Keratinocyte (primary cell): ENCODE measurements around the gene ATP2B1. TPM values are rescaled to one million over a fixed set of nuclear protein-coding genes. Genes with fewer than 3 reads are reported as not detected.

Source experiments
- DNase-seq: peaks from one replicate; pipeline ENCODE4 v3.0.0-alpha.2; 2011; ENCODE audit warnings: low read depth, missing footprints, low spot score
- FAIRE-seq: peaks from 2 replicates; lab custom pipeline; 2011; peaks lifted over from hg19 to GRCh38; lab: Jason Lieb, UNC
- H2AFZ ChIP-seq: 2 replicates; pipeline ENCODE4 v1.6.0; 2012; ENCODE audit warnings: low read length, control low read depth, inconsistent platforms; ENCODE audit not compliant: control insufficient read depth
- H3K27ac ChIP-seq: 2 replicates; pipeline ENCODE4 v1.5.1; 2011; ENCODE audit warnings: low read length; ENCODE audit not compliant: control insufficient read depth, insufficient read depth
- H3K27me3 ChIP-seq: 3 replicates; pipeline ENCODE4 v1.6.0; 2011; ENCODE audit warnings: low read length; ENCODE audit not compliant: control insufficient read depth, insufficient read depth; ENCODE audit errors: extremely low read depth
- H3K36me3 ChIP-seq, 2 experiments: 2 replicates in 1 of 2; 3 replicates in 1 of 2; pipeline ENCODE4 v1.5.1; 2011; ENCODE audit warnings: low read length in 2 of 2, mild to moderate bottlenecking in 1 of 2; ENCODE audit not compliant: control insufficient read depth in 2 of 2, insufficient read depth in 2 of 2; ENCODE audit errors: extremely low read depth in 1 of 2
- H3K4me1 ChIP-seq: 3 replicates; pipeline ENCODE4 v1.5.1; 2011; ENCODE audit warnings: low read length; ENCODE audit not compliant: control insufficient read depth, insufficient read depth; ENCODE audit errors: extremely low read depth
- H3K4me2 ChIP-seq: 3 replicates; pipeline ENCODE4 v1.6.0; 2011; ENCODE audit warnings: low read depth, low read length; ENCODE audit not compliant: control insufficient read depth, insufficient read depth; ENCODE audit errors: extremely low read depth
- H3K4me3 ChIP-seq, 3 experiments: fragments of 200-600 bp in 1 of 3; sonication (generic) in 1 of 3; 2 replicates in 2 of 3; 3 replicates in 1 of 3; pipeline ENCODE4 v1.5.1; 2011 to 2016; ENCODE audit warnings: low read length in 3 of 3, mild to moderate bottlenecking in 3 of 3, control low read depth in 2 of 3, inconsistent platforms in 1 of 3, low read depth in 1 of 3, mixed read lengths in 1 of 3, mixed run types in 1 of 3, moderate library complexity in 1 of 3; ENCODE audit not compliant: control insufficient read depth in 2 of 3, insufficient read depth in 2 of 3; ENCODE audit errors: extremely low read depth in 1 of 3
- H3K79me2 ChIP-seq: 2 replicates; pipeline ENCODE4 v1.6.0; 2012; ENCODE audit warnings: low read length; ENCODE audit not compliant: control insufficient read depth, insufficient read depth
- H3K9ac ChIP-seq: 3 replicates; pipeline ENCODE4 v1.6.0; 2011; ENCODE audit warnings: low read length; ENCODE audit not compliant: control insufficient read depth, insufficient read depth; ENCODE audit errors: extremely low read depth
- H3K9me1 ChIP-seq: 3 replicates; pipeline ENCODE4 v1.6.0; 2011; ENCODE audit warnings: low read length; ENCODE audit not compliant: control insufficient read depth, insufficient read depth; ENCODE audit errors: extremely low read depth
- H3K9me3 ChIP-seq: 2 replicates; pipeline ENCODE4 v1.5.1; 2012; ENCODE audit warnings: low read depth, low read length; ENCODE audit not compliant: control insufficient read depth
- H4K20me1 ChIP-seq: 3 replicates; pipeline ENCODE4 v1.6.0; 2011; ENCODE audit warnings: low read length; ENCODE audit not compliant: control insufficient read depth, insufficient read depth; ENCODE audit errors: extremely low read depth
- CTCF ChIP-seq, 3 experiments: IDR thresholded peaks in 1 of 3; conservative IDR thresholded peaks in 1 of 3; optimal IDR thresholded peaks in 1 of 3; 2 replicates in 2 of 3; 3 replicates in 1 of 3; pipeline versions ENCODE3 to v1.5.1; 2011; ENCODE audit warnings: low read length in 3 of 3, mild to moderate bottlenecking in 3 of 3, moderate library complexity in 2 of 3, control low read depth in 1 of 3, inconsistent platforms in 1 of 3; ENCODE audit not compliant: insufficient read depth in 2 of 3; ENCODE audit errors: extremely low read depth in 1 of 3
- EZH2 ChIP-seq: IDR thresholded peaks from one replicate; pipeline ENCODE4 v1.6.1; 2012; ENCODE audit warnings: inconsistent platforms, mild to moderate bottlenecking, low read length, moderate library complexity
- dilution Hi-C: fragments of 300-500 bp; cut with MboI; formaldehyde crosslinking; loops from one replicate; pipeline ENCODE4 v1.7.0; 2020; ENCODE audit warnings: low sequenced_read_pairs; ENCODE audit not compliant: extremely low pct_ligation_motif_present
- polyA plus RNA-seq, 5 experiments: library from polyadenylated mRNA; depleted of rRNA in 3 of 5; stranded (reverse) in 3 of 5; stranded (forward) in 1 of 5; unstranded in 1 of 5; fragments of >200 nt; gene quantifications; 1 replicate in 1 of 5; 2 replicates in 3 of 5; 3 replicates in 1 of 5; pipeline versions ENCODE4 v1.2.1 to v1.2.3, GENCODE V29; 2011 to 2012; ENCODE audit warnings: missing spikeins in 2 of 5, low read depth in 1 of 5, low replicate concordance in 1 of 5

ATP2B1 gene
- polyA plus RNA-seq, 1 donor (not counting 4 experiments of a cell fraction or from before 2014, with no cell fraction given): 24.6 TPM

- FAIRE-seq: no peak
- TF ChIP-seq CTCF (optimal IDR thresholded peaks at IDR 0.05 in 1 of 3, IDR thresholded peaks at IDR 0.05 in 1 of 3, conservative IDR thresholded peaks at IDR 0.05 in 1 of 3; ENCODE audit: extremely low read depth in 1 of 3, insufficient read depth in 2 of 3, low read length in 3 of 3) (no peak), EZH2 (no peak)
Observed at GRCh38 chr12:89622115-89622514, 86.5 kb downstream of the ATP2B1 start.

GRCh38 chr12:89621521-89621920 is 87.1 kb downstream of the ATP2B1 start:
- Histone ChIP-seq H3K9me1 (no peaks in the 10 kb centered on the region), H3K27me3 (no peaks in the 10 kb centered on the region), H3K79me2 (no peaks in the 10 kb centered on the region), H3K36me3 (peaks cover 0 to 3% of the 10 kb centered on the region in 2 experiments), H3K4me1 (no peaks in the 10 kb centered on the region), H2AFZ (no peak overlapping the region), H3K4me2 (no peak overlapping the region), H3K27ac (no peak overlapping the region), H3K9ac (no peak overlapping the region), H4K20me1 (no peaks in the 10 kb centered on the region), H3K9me3 (no peaks in the 10 kb centered on the region), H3K4me3 (no peak overlapping the region)
- TF ChIP-seq CTCF (optimal IDR thresholded peaks at IDR 0.05 in 1 of 3, IDR thresholded peaks at IDR 0.05 in 1 of 3, conservative IDR thresholded peaks at IDR 0.05 in 1 of 3; ENCODE audit: extremely low read depth in 1 of 3, insufficient read depth in 2 of 3, low read length in 3 of 3) (no peak), EZH2 (no peak)
- dilution Hi-C loops: no loop called here
- FAIRE-seq (no peak), DNase-seq (no peak)

More at GRCh38 chr12:89622115-89622514, 86.5 kb downstream of the ATP2B1 start:
- Histone ChIP-seq H3K4me1 (no peaks in the 10 kb centered on the region), H3K27me3 (no peaks in the 10 kb centered on the region), H3K4me3 (no peak overlapping the region), H3K9me1 (no peaks in the 10 kb centered on the region), H3K36me3 (peaks cover 0 to 2% of the 10 kb centered on the region in 2 experiments), H3K27ac (no peak overlapping the region), H4K20me1 (no peaks in the 10 kb centered on the region), H3K9me3 (no peaks in the 10 kb centered on the region), H3K4me2 (no peak overlapping the region), H3K79me2 (no peaks in the 10 kb centered on the region), H2AFZ (no peak overlapping the region), H3K9ac (no peak overlapping the region)
- dilution Hi-C loops: no loop called here
- DNase-seq: no peak
